Activated effector memory CD4-positive, alpha-beta T cell treated with anti-CD3 and anti-CD28 coated beads, Interleukin-2, amount 50 U/mL, for 16 hours (primary cell): ENCODE results near the gene FOXS1.

Experiments used
- DNase-seq: peaks from one replicate; pipeline ENCODE4 v3.0.0-alpha.2; 2020

Gene FOXS1

GRCh38 chr20:31845300-31845863 lies at the start of gene FOXS1:
TSS of gene FOXS1 (minus strand) at chr20:31845604. CDS start at chr20:31845542, 62 bp downstream.
- no peak for DNase-seq

- no peak for DNase-seq
Observed at GRCh38 chr20:31890646-31891045, 45.2 kb upstream of the FOXS1 start.

GRCh38 chr20:31883829-31884228 lies 38.4 kb upstream of the FOXS1 start:
- no peak for DNase-seq

GRCh38 chr20:31881945-31882344 lies 36.5 kb upstream of the FOXS1 start:
- no peak for DNase-seq

GRCh38 chr20:31879143-31879987 lies 34.0 kb upstream of the FOXS1 start:
- DNase-seq, result peak; percentile 91

GRCh38 chr20:31877684-31878083 lies 32.3 kb upstream of the FOXS1 start:
- no peak for DNase-seq

- no peak for DNase-seq
Observed at GRCh38 chr20:31875671-31876070, 30.3 kb upstream of the FOXS1 start.

- DNase-seq, result no peak
Observed at GRCh38 chr20:31872406-31872805, 27.0 kb upstream of the FOXS1 start.

GRCh38 chr20:31871618-31871954 lies 26.2 kb upstream of the FOXS1 start:
- no peak for DNase-seq

GRCh38 chr20:31870726-31871617 lies 25.6 kb upstream of the FOXS1 start:
- no peak for DNase-seq

GRCh38 chr20:31869942-31870725 lies 24.7 kb upstream of the FOXS1 start, which contains the start of the genes DUSP15 and TTLL9:
TSS of gene DUSP15 (minus strand) at chr20:31870527. CDS start at chr20:31870337, 190 bp downstream.
TSS of gene TTLL9 (plus strand) at chr20:31870634. CDS start at chr20:31871127, 493 bp downstream.
- DNase-seq, result peak; percentile 64

GRCh38 chr20:31869673-31869941 lies 24.2 kb upstream of the FOXS1 start:
- no peak for DNase-seq

- no peak for DNase-seq
Observed at GRCh38 chr20:31868853-31869672, 23.7 kb upstream of the FOXS1 start.

- DNase-seq, result no peak
Observed at GRCh38 chr20:31866221-31866620, 20.8 kb upstream of the FOXS1 start.

GRCh38 chr20:31864521-31865400 lies 19.4 kb upstream of the FOXS1 start:
- no peak for DNase-seq

GRCh38 chr20:31863296-31864085 lies 18.1 kb upstream of the FOXS1 start:
- peak; percentile 50 for DNase-seq

GRCh38 chr20:31862506-31862905 lies 17.1 kb upstream of the FOXS1 start:
- DNase-seq, result peak; percentile 55

- DNase-seq, result no peak
Observed at GRCh38 chr20:31862157-31862470, 16.7 kb upstream of the FOXS1 start.

- peak; percentile 86 for DNase-seq
Observed at GRCh38 chr20:31861385-31862156, 16.2 kb upstream of the FOXS1 start.

GRCh38 chr20:31861135-31861384 lies 15.7 kb upstream of the FOXS1 start:
- no peak for DNase-seq
